ENCODE results near the gene RRP1. TPM values are rescaled to one million over a fixed set of nuclear protein-coding genes. Genes with fewer than 3 reads are reported as not detected.

RRP1 gene
- total RNA-seq, 1 experiment from 2014 or later: 76.7 TPM

DNA sequence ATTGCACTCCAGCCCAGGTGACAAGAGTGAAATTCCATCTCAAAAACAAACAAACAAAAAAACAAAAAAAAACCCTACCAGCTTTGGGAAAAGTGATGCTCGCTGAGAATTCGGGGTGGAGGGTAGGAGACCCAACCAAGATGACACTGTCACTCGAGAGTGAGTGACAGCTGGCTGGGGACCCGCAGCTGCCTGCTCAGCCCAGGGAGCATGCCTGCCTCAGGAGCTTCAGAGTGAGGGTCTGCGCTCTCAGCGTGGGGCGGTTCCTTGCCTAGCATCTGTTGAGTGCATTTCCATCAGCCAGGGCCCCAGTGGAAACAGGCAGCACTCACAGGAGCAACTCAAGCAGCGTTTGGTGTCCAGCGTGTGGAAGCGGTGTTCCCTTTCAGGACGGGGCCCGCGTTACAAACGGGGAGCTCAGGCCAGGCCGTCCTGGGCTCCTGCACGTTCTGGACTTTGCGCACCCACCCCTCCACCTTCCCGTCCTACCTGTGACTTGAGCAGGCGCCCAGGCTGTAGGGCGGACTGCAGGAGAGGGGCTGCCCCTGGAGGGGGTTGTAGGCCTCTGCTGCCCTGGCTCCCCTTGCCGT is 19.2 kb upstream of the RRP1 start:
- Histone ChIP-seq H2BK15ac (ENCODE audit: low read depth, low read length) (no peak overlapping the region), H4K5ac (ENCODE audit: insufficient read length, low read depth, low read length) (no peak overlapping the region), H4K20me1 (ENCODE audit: control insufficient read depth, insufficient read depth, insufficient read length) (no peaks in the 10 kb centered on the region), H2BK120ac (ENCODE audit: low read depth, low read length, poor library complexity, severe bottlenecking) (no peak overlapping the region), H3K9ac (ENCODE audit: extremely low read depth, insufficient read length, low read length) (no peak overlapping the region), H3K27ac (ENCODE audit: insufficient read length, low read depth, low read length) (no peak overlapping the region), H3T11ph (ENCODE audit: low read length) (no peak overlapping the region), H2BK5ac (ENCODE audit: insufficient read length, low read length) (no peak overlapping the region), H3K23ac (ENCODE audit: insufficient read length, low read depth, low read length) (no peak overlapping the region), H3K4me2 (ENCODE audit: insufficient read depth, insufficient read length, low read length) (no peak overlapping the region), H3K23me2 (ENCODE audit: insufficient read length, low read depth, low read length, poor library complexity, severe bottlenecking) (no peaks in the 10 kb centered on the region), H3K4ac (ENCODE audit: low read depth, low read length) (no peak overlapping the region), H3K56ac (ENCODE audit: insufficient read length, low read depth, low read length) (no peak overlapping the region), H3K18ac (ENCODE audit: insufficient read length, low read depth, low read length) (no peak overlapping the region), H2BK20ac (ENCODE audit: low read depth, low read length, poor library complexity, severe bottlenecking) (no peak overlapping the region), H3K27me3 (ENCODE audit: insufficient read depth, low read length) (no peaks in the 10 kb centered on the region), H3K79me1 (ENCODE audit: insufficient read depth, low read depth, low read length, poor library complexity, severe bottlenecking) (no peaks in the 10 kb centered on the region), H2BK12ac (ENCODE audit: insufficient read length, low read depth, low read length) (no peak overlapping the region), H4K8ac (replicated peaks; ENCODE audit: insufficient read length, low read depth, low read length) (no peak overlapping the region), H3K79me2 (ENCODE audit: insufficient read depth, low read length) (no peaks in the 10 kb centered on the region), H3K14ac (ENCODE audit: insufficient read depth, low read length) (no peak overlapping the region; the same call in 1 of the 2 replicates), H2AFZ (ENCODE audit: low read length) (no peak overlapping the region), H3K9me3 (ENCODE audit: control insufficient read depth, low read depth, low read length) (no peaks in the 10 kb centered on the region), H4K91ac (ENCODE audit: insufficient read length, low read depth, low read length) (no peak overlapping the region), H2AK5ac (ENCODE audit: insufficient read length, low read length) (no peak overlapping the region), H3K4me1 (ENCODE audit: insufficient read depth, low read length) (peaks cover 4% of the 10 kb centered on the region; the same call in 1 of the 2 replicates)
- TF ChIP-seq, protein P1, sequence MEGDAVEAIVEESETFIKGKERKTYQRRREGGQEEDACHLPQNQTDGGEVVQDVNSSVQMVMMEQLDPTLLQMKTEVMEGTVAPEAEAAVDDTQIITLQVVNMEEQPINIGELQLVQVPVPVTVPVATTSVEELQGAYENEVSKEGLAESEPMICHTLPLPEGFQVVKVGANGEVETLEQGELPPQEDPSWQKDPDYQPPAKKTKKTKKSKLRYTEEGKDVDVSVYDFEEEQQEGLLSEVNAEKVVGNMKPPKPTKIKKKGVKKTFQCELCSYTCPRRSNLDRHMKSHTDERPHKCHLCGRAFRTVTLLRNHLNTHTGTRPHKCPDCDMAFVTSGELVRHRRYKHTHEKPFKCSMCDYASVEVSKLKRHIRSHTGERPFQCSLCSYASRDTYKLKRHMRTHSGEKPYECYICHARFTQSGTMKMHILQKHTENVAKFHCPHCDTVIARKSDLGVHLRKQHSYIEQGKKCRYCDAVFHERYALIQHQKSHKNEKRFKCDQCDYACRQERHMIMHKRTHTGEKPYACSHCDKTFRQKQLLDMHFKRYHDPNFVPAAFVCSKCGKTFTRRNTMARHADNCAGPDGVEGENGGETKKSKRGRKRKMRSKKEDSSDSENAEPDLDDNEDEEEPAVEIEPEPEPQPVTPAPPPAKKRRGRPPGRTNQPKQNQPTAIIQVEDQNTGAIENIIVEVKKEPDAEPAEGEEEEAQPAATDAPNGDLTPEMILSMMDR (conservative IDR thresholded peaks at IDR 0.05): no peak
- no peaks in the 10 kb centered on the region for H3K9me3 Mint-ChIP-seq
- no peak overlapping the region; a peak in 1 of 5 replicates for H3K4me3 Mint-ChIP-seq
- no CpG with 5 or more reads among the region's 21 CpGs for WGBS (ENCODE audit: extremely low coverage, insufficient read length, low lambda C conversion rate)
- H3K27me3 Mint-ChIP-seq (ENCODE audit: low read depth): no peaks in the 10 kb centered on the region; the same call in 1 of the 2 replicates
- 0 out of 7 replicates have a peak overlapping the region, but pooled peaks of 1 of the 3 experiments have one; percentile 44 for H3K27ac Mint-ChIP-seq
- no peak for DNase-seq
- peaks cover 45 to 46% of the 10 kb centered on the region in 2 experiments for H3K4me1 Mint-ChIP-seq
- peaks cover 10 to 20% (median 18%) of the 10 kb centered on the region in 3 experiments; a peak in 6 of 7 replicates for H3K36me3 Mint-ChIP-seq (ENCODE audit: insufficient read depth in 1 of 3, low read depth in 3 of 3)

Measured in H9 (cell line).